ENCODE data around the gene TMEM30B.

The TMEM30B gene

GRCh38 chr14:61319086-61319485, 37.9 kb upstream of the TMEM30B start:
- no peak for TF ChIP-seq CTCF (conservative IDR thresholded peaks at IDR 0.05)
- H3K27ac ChIP-seq: no peak overlapping the region

- no peak for TF ChIP-seq CTCF (conservative IDR thresholded peaks at IDR 0.05)
- peak overlapping the region; percentile 24; the same call in 1 of the 2 replicates for H3K27ac ChIP-seq
Measured at GRCh38 chr14:61315313-61315712, 34.2 kb upstream of the TMEM30B start.

GRCh38 chr14:61308701-61309100, 27.6 kb upstream of the TMEM30B start:
- H3K27ac ChIP-seq: peak overlapping the region; percentile 46

- H3K27ac ChIP-seq: peak overlapping the region; percentile 46
- TF ChIP-seq CTCF (conservative IDR thresholded peaks at IDR 0.05): no peak
Measured at GRCh38 chr14:61308198-61308597, 27.1 kb upstream of the TMEM30B start.

- no peak overlapping the region for H3K27ac ChIP-seq
- no peak for TF ChIP-seq CTCF (conservative IDR thresholded peaks at IDR 0.05)
Measured at GRCh38 chr14:61304688-61305087, 23.6 kb upstream of the TMEM30B start.

GRCh38 chr14:61300754-61301153, 19.6 kb upstream of the TMEM30B start:
- TF ChIP-seq CTCF (conservative IDR thresholded peaks at IDR 0.05): no peak
- no peak overlapping the region for H3K27ac ChIP-seq

- TF ChIP-seq CTCF (conservative IDR thresholded peaks at IDR 0.05): no peak
- H3K27ac ChIP-seq: no peak overlapping the region
Measured at GRCh38 chr14:61300209-61300608, 19.1 kb upstream of the TMEM30B start.

GRCh38 chr14:61298824-61299223, 17.7 kb upstream of the TMEM30B start:
- H3K27ac ChIP-seq: no peak overlapping the region

More at GRCh38 chr14:61298824-61299223, 17.7 kb upstream of the TMEM30B start:
- no peak for TF ChIP-seq CTCF (conservative IDR thresholded peaks at IDR 0.05)
